SKM-1 treated with dmso at 0.1 percent for 144 hours (cell line): ENCODE data around the gene GPATCH8.
"Not testable (repeated sequence)": the region's sequence is repeated elsewhere in the genome, so short reads cannot be mapped to it uniquely, and the experiment has no call there.

Experiments used
- DNase-seq: peaks from one replicate; lab custom pipeline; 2025; ENCODE audit not compliant: unreplicated experiment; lab: John Stamatoyannopoulos, UW

The GPATCH8 gene

DNA sequence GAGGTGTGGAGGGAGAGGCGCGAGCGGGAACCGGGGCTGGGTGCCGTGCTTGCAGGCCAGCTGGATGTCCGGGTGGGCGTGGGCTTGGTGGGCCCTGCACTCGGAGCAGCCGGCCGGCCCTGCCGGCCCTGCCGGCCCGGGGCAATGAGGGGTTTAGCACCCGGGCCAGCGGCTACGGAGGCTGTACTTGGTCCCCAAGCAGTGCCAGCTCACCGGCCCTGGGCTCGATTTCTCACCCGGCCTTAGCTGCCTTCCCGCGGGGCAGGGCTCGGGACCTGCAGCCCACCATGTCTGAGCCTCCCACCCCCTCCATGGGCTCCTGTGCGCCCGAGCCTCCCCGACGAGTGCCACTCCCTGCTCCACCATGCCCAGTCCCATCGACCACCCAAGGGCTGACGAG, 24.7 kb upstream of the GPATCH8 start:
- no peak for DNase-seq

DNA sequence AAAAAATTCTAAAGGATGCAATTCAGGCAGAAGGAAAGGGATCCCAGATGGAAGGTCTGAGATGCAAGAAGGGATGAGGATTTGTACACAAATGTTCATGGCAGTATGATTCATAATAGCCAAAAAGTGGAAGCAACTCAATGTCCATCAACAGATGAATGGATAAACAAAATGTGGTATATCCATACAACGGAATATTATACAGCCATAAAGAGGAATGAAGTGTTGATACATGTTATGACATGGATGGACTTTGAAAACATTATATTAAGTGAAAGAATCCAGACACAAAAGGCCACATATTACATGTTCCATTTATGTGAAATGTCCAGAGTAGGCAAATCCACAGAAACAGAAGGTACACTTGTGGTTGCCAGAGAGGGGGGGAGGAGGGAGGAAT, 23.9 kb upstream of the GPATCH8 start:
- DNase-seq, result no peak

DNA sequence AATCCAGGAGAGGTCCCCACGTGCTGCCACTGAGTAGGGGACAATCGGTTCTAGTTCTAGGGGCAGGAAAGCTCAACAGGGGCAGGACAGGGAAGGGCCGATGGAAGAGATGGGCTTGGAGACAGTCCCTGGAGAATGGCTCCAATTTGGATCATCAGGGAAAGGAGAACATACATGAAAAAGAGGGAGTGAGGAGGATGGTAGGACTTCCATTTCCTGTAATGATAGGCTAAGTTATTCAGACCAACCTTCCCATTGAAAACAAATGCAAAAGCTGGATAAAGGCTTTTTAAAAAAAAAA, 20.4 kb upstream of the GPATCH8 start:
- DNase-seq, result no peak

DNA sequence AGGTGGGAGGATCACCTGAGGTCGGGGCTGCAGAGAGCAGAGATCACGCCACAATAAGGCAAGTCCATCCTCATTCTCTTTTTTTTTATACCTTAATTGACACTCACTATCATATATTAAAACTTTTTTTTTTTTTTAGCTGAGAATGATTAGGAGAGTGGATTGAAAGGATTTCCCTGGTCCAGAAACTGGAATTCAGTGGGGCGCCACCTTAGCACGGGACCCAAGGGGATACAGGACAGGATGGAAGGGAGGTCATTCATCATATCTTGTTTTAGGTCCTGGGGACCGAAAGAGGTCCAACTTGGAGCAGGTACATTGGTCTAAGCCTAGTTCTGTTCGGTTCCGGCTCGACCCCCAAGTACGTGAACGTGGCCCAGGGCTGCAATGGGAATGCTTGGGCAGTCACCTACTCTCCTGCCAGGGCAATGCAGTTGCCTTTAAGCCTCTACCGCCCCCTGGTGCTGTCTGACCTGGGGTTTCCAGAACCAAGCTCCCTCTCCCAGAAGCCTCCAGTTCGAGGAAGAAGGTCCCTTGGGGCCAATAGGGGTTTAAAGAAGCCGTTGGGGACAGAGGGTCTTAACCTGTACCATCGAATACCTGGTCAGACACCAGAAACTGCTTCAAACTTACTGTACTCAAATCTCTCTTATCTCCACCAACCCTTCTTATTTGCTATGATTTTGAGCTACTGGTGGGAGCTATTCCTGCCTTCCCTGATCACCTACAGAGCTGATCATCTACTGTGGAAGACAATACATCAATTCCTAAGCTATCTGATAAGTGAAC, 19.9 kb upstream of the GPATCH8 start:
- peak; percentile 65 for DNase-seq

DNA sequence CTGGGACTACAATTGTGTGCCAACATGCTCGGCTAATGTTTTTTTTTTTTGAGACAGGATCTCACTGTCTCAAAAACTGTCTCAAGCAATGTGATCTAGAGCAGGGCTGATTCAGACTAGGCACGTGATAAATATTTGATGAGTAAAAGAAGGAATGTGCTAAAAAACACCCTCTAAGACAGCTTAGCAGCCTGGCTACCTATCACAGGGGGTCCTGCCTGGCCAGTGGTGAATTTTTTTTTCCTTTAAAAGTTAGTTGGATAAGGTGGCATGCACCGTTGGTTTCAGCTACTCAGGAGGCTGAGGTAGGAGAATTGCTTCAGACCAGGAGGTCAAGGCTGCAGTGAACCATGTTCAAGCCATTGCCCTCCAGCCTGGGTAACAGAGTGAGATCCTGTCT, 14.8 kb upstream of the GPATCH8 start:
- DNase-seq, result no peak

DNA sequence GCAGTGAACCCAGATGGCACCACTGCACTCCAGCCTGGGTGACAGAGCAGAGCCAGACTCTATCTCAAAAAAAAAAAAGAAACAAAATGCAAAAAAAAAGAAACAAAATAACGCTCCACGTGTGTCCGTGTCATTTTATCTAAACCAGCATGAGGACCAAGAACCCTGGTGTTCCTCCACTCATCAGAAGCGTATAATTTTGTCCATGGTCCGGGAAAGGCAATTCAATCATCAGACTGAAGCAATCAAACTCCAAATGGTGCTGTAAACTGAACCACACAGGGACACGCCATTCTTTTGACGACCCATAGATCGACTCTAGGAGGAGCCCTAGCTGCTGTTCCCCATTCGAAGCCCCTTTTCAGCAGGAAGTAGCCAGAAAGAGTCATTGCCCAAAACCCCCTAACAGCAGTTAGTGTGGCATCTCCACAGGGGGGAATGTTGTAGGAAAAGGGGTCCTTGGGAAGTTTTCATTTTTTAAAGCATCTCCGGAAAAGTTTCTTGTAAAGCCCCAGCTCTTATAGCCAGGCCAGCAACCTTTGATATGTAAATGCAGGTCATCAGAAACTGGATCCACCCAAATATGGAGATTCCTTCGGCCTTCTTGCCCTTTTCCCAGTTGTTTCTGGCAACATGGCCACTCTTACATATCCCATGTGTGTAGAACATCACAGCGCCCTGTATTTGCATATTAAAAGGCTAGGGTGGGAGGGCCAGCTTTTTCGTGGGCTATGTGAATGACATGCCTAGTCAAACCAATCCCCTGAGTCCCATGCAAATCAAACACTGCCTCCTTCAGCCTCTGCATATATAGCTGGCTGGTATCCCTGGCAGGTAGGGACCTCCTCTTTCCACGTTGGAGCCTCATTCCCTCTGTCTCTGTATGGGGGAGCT, 8.3 kb upstream of the GPATCH8 start:
- DNase-seq, result not testable (repeated sequence)

DNA sequence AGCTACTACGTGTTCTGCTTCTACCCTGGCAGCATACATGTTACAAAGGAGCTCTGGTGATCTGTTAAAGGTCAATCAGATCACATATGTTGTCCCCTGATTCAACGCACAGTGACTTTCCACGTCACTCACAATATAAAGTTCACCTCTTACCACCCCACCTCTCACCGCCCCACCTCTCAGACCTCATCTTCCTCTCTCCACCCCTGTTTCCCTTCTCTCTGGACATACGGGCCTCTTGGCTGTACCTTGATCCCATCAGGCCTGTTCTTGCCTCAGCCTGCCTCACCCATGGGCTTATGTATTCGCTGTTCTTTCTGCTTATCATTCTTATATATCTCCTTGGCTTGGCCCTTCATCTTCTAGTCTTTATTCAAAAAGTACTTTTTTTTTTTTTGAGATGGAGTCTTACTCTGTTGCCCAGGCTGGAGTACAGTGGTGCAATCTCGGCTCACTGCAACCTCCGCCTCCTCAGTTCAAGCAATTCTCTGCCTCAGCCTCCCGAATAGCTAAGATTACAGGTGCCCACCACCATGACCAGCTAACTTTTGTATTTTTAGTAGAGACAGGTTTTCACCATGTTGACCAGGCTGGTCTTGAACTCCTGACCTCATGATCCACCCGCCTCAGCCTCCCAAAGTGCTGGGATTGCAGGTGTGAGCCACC, 3.9 kb upstream of the GPATCH8 start:
- DNase-seq, result not testable (repeated sequence)

DNA sequence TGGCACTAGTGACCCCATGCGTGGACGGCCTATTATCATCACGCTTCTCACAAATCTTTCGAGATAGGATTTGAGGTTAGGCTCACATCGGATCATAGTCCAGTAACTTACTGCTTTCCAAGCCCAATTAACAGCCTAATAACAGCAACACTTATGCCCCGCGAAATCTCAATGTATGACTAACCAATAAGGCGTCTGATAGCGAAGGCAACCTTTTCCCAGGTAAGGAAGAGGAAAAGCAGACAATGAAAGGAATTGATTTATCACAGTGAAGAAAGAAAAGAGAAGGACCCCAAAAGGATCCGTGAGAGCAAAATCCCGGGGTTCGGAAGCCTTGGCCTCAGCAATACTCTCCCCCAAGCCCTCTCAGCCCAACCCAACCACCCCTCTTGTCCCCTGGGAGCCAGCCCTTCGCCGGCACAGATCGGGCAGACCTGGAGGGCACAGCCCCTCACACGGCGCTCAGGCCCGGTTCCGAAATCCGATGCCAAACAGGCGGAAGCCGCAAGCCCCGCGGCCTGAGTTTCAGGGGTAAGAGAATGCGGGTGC, 534 bp downstream of the GPATCH8 start:
- no peak for DNase-seq

DNA sequence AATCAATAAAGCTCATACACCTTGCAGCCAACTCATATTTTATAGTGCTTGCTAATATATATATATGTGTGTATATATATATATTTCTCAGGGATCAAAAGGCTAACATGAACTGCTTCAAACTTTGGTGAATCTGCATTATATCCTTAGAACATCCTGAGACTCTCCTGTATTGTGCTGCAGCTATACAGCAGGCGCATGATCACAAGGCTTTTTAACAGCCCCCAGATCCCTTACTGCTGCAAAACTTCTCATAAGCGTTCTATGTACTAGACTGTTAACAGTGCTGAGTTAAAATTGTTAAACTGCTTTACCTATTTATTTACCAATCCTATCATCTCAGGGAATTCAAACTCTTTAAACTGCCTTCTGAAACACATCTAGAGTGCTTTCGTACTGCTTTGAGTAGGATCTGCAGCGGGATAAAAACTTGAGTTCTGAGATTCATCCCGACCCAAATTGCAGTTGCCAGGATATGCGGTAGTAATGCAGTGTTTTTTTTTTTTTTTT, 1.3 kb downstream of the GPATCH8 start:
- DNase-seq, result no peak

DNA sequence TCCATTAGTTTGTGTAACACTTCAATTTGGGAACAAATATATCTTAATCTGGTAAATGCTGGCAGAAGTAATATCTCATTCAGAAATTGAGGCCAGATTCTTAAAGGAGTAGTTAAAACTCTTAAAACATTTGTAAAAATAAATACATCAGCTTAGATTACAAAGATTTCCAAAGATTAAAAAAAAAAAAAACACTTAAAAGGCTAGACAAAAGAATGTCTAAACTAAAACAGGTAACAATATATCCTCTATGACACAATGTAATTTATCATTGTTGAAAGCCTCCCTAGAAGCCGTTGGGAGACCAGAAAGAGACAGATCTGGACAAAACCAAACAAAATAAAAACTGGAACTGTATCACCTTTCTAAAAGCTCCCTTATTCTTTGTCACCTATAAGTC, 3.5 kb downstream of the GPATCH8 start:
- no peak for DNase-seq

DNA sequence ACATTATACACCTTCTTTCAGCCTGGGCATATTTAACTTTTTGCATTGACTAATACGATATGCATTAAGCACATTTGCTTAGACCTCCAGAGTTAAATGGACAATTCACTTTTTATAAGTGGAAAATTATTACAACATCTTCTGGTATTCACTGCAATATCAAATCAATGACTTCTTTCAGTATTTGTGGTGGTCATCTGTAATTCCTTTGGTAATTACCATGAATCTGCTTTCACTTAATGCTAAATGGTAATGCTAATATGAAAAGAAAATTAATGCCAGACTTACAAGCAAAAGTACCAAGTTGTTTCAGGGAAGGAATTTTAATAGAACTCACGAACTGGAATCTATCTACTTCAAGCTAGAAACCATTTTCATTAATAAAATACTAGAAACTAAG, 6.4 kb downstream of the GPATCH8 start:
- no peak for DNase-seq

DNA sequence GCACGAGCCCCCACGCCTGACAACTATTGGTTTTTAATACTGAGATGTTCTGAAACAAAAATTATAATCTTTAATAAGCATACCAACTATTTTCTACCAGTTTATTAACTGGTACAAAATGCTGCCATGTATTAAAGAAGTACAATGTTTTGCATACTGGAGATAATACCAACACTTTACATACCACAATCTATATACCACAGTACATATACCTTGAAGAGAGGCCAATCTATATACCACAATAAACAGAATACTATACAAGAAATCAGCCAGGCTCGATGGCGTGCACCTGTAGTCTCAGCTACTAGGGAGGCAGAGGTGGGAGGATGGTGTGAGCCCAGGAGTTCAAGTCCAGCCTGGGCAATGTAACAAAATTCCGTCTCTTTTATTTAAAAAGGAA, 9.9 kb downstream of the GPATCH8 start:
- no peak for DNase-seq

DNA sequence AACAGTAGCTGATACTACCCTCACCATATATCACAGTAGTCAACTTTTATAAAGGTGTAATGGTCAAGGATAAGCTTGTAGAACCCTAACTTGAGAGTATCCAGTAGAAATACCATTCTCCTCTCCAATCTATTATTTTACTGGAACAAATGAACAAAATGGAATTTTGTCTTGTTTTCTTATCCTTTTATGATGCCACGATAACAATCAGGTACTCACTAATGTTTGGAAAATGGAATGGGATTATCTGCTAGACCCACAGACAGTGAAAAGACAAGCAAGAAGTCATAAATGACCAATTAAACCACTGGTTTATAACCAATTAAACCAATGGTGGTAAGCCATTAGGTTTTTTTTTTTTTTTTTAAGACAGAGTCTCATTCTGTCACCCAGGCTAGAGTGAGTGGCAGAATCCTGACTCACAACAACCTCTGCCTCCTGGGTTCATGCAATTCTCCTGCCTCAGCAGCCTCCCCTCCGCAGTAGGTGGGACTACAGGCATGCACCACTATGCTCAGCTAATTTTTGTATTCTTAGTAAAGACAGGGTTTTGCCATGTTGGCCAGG, 10.4 kb downstream of the GPATCH8 start:
- DNase-seq, result no peak

DNA sequence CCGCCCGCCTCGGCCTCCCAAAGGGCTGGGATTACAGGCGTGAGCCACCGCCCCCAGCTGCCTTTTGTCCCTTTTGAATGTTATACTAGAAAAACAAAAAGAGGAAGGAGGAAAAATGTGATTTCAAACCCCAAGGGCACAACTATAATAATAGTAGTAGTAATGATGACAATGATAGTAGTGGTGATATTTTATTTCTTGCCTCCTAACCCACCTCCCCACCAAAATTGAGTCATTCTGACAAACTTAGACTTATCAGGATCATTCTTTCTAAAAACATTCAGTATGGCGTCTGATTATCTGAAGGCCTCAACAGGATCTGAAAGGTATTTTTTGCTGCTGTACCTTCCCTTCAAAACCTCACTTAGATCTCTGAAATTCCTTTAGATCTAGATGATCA, 13.6 kb downstream of the GPATCH8 start:
- DNase-seq, result no peak

DNA sequence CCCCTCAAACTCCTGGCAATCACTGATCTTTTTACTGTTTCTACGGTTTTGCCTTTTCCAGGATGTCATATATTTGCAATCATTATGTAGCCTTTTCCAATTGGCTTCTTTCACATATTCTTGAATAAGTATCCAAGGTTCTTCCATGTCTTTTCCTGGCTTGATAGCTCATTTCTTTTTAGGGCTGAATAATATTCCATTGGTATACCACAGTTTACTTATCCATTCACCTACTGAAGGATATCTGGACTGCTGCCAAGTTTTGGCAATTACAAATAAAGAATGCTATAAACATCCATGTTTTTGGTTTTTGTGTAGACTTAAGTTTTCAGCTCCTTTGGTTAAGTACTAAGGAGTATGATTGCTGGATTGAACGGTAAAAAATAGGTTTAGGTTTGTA, 16.0 kb downstream of the GPATCH8 start:
- no peak for DNase-seq

DNA sequence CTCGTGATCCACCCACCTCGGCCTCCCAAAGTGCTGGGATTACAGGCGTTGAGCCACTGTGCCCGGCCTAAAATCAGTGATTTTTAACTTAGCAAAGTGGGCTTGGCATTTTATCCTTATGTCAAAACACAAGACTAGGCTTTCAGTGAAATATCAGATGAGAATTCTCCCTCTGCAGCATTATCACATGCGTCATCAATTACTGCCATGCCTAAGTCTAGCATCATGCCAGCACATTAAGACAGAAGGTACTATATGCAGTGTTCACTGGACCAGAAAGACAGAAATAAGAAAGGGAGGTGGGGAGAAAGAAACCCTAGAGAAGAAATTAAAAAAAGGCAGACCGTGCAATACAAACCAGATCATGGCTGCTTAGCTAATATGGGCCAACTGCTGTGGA, 29.8 kb downstream of the GPATCH8 start:
- DNase-seq, result no peak

DNA sequence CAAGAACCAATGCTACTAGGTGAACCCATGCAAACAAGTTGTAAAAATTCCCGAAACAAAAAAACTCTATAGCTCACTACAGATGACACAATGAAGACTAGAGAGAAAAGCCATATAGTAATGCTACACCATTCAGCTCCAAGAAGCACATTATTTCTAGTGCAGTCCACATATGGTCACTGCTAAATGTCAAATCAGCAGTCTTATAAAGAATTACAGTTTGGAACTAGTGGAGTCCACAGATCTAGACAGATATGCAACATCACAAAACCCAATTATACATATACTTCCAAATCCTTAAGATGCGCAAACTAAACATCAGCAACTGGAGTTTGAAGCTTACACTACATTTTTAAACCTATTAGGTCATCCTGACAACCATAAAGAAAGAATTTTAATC, 33.5 kb downstream of the GPATCH8 start:
- no peak for DNase-seq

DNA sequence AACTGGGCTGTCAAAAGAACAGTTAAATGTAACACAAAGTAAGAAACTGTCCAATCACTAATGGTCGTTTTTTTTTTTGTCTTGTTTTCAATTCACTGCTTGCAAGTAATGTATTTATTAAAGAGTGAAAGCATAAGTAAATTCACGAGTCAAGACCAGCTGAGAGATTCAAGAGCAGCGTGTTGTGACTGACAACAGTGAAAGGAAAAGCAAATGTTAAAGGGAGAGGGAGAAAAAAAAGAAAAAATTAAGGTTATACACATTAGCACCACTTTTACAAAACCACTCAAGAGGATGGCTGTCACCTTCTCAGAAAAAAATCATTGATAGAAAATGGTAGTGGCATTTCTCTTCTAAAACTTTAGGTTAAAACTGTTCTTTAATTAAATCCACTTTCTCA, 36.1 kb downstream of the GPATCH8 start:
- DNase-seq, result no peak

DNA sequence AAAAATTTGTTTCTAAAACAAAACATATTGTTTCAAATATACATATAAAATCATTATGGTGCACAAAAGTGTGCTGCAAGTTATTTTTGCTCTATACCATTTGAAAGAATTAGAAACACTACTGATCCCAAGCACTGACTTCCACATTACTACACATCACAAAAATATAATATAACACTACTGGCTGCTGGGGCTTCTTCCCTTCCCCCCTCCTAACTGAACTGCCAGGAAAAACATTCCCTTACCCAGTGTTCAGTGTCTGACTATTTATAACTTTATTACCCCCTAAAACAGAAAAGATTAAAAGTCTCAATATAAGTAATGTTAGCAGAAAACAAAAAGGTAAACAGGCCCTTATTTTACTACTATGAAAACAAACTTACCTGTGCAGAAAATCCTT, 36.9 kb downstream of the GPATCH8 start:
- no peak for DNase-seq

DNA sequence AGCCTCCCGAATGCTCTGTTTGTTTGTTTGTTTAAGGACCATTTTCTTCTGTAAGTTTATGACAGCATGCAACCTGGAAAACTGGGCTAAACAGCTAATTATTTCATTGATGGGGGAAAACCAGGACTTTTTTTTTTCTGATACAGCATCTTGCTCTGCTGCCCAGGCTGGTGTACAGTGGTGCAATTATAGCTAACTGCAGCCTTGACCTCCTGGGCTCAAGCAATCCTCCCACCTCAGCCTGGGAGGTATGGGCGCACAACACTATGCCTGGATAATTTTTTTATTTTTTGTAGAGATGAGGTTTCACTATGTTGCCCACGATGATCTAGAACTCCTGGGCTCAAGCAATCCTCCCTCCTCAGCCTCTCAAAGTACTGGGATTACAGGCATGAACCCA, 37.3 kb downstream of the GPATCH8 start:
- DNase-seq, result no peak

DNA sequence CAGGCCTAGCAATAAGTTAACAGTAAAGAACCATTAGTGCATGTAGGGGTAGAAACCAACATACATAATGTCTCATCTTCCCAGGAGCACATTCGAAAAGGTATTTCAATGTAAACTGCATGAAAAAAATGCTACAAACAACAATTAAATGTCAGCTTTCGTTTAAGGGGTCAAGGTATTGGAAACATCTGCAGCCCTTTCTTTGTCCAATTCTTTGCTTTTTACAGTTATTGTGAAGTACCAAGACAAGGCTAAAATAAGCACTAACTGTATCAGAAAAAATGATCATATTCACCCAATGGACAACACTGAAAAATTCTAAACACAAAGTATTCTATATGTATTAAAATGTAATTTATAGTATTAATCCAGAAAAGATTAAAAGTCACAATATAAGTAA, 37.9 kb downstream of the GPATCH8 start:
- no peak for DNase-seq
